OCI-LY3 (cell line): ENCODE data around the gene ARHGAP4.

ENCODE experiments used
- EZH2phosphoT487 ChIP-seq: fragments of 200-600 bp; shearing (Covaris generic); IDR thresholded peaks from 2 replicates; pipeline ENCODE4 v1.6.1; 2018; ENCODE audit warnings: antibody characterized with exemption, mixed run types, low read depth
- TF ChIP-seq, protein P1 (sequence below): fragments of 200-600, 300-600 bp; sonication (generic); IDR thresholded peaks from 2 replicates; pipeline ENCODE4 v1.5.1; 2014; ENCODE audit warnings: antibody characterized with exemption, low read length, low read depth

DNA sequence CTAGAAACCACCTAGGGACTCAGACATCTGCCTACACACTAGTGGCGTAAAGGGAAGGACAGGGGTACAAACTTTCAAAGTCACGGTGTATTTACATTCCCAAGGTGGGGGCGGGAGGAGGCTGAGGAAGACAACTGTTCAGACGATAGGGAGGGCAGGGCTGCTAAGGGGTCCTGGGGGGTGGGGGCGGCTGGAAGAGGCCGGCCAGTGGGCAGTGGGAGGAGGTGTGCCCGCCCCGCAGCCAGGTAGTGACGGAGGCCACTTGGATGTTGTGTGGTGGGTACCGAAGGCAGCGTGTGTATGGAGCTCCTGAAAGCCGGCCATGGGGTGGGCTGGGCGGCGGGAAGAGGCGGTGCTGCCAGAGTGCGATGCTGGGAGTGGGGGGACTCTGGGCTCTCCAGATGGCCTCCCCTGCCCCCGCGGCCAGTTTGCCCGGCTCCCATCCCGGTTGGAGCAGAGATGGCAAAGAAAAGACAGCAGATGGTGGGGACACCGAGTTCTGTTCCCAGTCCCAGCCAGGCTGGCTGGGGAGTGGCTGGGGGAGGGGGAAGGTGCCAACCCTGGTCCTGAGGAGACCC is 64.2 kb downstream of the ARHGAP4 start:
- TF ChIP-seq, protein P1, sequence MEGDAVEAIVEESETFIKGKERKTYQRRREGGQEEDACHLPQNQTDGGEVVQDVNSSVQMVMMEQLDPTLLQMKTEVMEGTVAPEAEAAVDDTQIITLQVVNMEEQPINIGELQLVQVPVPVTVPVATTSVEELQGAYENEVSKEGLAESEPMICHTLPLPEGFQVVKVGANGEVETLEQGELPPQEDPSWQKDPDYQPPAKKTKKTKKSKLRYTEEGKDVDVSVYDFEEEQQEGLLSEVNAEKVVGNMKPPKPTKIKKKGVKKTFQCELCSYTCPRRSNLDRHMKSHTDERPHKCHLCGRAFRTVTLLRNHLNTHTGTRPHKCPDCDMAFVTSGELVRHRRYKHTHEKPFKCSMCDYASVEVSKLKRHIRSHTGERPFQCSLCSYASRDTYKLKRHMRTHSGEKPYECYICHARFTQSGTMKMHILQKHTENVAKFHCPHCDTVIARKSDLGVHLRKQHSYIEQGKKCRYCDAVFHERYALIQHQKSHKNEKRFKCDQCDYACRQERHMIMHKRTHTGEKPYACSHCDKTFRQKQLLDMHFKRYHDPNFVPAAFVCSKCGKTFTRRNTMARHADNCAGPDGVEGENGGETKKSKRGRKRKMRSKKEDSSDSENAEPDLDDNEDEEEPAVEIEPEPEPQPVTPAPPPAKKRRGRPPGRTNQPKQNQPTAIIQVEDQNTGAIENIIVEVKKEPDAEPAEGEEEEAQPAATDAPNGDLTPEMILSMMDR = no peak
- no peak for TF ChIP-seq EZH2phosphoT487
